OCI-LY3 (cell line): ENCODE data around the gene KCNJ11.

Experiments used
- H2AFZ ChIP-seq: fragments of 200-600, 300-600 bp; shearing (Covaris generic); 2 replicates; pipeline ENCODE4 v1.6.0; 2014; ENCODE audit warnings: antibody characterized with exemption, low read depth, low read length
- H3K27ac ChIP-seq: fragments of 200-600, 300-600 bp; sonication (generic); 2 replicates; pipeline ENCODE4 v1.5.1; 2014; ENCODE audit warnings: mild to moderate bottlenecking, low read length, moderate library complexity, mixed read lengths
- H3K27me3 ChIP-seq: fragments of 200-600, 300-600 bp; sonication (generic); 2 replicates; pipeline ENCODE4 v1.6.1; 2014; ENCODE audit warnings: low read depth, low read length, mixed read lengths
- H3K36me3 ChIP-seq: fragments of 200-600, 300-600 bp; sonication (generic); replicated peaks from 2 replicates; pipeline ENCODE3; 2014; ENCODE audit warnings: low read depth, low read length, mixed read lengths
- H3K4me1 ChIP-seq: fragments of 300-600, 200-600 bp; sonication (generic); 2 replicates; pipeline ENCODE4 v1.6.1; 2014; ENCODE audit warnings: low read length, mixed read lengths
- H3K4me2 ChIP-seq: fragments of 200-600, 300-600 bp; sonication (generic); 2 replicates; pipeline ENCODE4 v1.6.1; 2014; ENCODE audit warnings: low read length, mixed read lengths
- H3K4me3 ChIP-seq: fragments of 300-600, 200-600 bp; sonication (generic); 2 replicates; pipeline ENCODE4 v1.5.1; 2014; ENCODE audit warnings: antibody characterized with exemption, mild to moderate bottlenecking, low read length, moderate library complexity
- H3K79me2 ChIP-seq: fragments of 300-600, 200-600 bp; shearing (Covaris generic); 2 replicates; pipeline ENCODE4 v1.6.1; 2014; ENCODE audit warnings: mild to moderate bottlenecking, low read length, mixed read lengths
- H3K9ac ChIP-seq: fragments of 300-600, 200-600 bp; shearing (Covaris generic); 2 replicates; pipeline ENCODE4 v1.6.0; 2014; ENCODE audit warnings: mild to moderate bottlenecking, low read length, moderate library complexity
- H3K9me3 ChIP-seq: fragments of 200-600, 300-600 bp; shearing (Covaris generic); 2 replicates; pipeline ENCODE4 v1.6.1; 2014; ENCODE audit warnings: low read length, mixed read lengths; ENCODE audit not compliant: insufficient read depth
- H4K20me1 ChIP-seq: fragments of 200-600, 300-600 bp; sonication (generic); 2 replicates; pipeline ENCODE4 v1.6.1; 2016; ENCODE audit warnings: low read length, mixed read lengths; ENCODE audit not compliant: insufficient read depth
- CTCF ChIP-seq: fragments of 200-600, 300-600 bp; sonication (generic); IDR thresholded peaks from 2 replicates; pipeline ENCODE4 v1.5.1; 2014; ENCODE audit warnings: antibody characterized with exemption, low read length, low read depth
- EZH2phosphoT487 ChIP-seq: fragments of 200-600 bp; shearing (Covaris generic); IDR thresholded peaks from 2 replicates; pipeline ENCODE4 v1.6.1; 2018; ENCODE audit warnings: antibody characterized with exemption, mixed run types, low read depth

The KCNJ11 gene

DNA sequence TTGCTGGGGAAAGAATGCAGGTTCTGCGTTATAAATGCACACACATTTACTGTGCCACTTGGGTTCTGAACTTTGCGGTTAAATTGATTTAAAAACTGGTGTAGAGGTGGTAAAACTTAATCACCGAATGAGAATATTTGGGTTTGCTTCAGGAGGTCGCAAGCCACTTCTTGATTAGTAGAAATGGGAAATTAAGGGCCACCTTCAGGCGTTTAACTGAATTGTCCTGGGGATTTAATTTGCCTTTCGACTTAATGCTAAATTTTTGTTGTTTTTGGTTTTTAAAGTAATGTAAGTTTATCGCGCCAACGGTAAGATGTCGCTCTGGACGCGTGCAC, 37.3 kb downstream of the KCNJ11 start:
- no peak for TF ChIP-seq CTCF
- no peak for TF ChIP-seq EZH2phosphoT487
- Histone ChIP-seq H3K4me2 (no peak overlapping the region), H3K27me3 (peaks cover 36% of the 10 kb centered on the region), H3K4me1 (peaks cover 3% of the 10 kb centered on the region), H3K36me3 (no peaks in the 10 kb centered on the region), H3K4me3 (no peak overlapping the region), H4K20me1 (no peaks in the 10 kb centered on the region), H3K9ac (no peak overlapping the region), H2AFZ (no peak overlapping the region), H3K27ac (no peak overlapping the region), H3K9me3 (no peaks in the 10 kb centered on the region), H3K79me2 (no peaks in the 10 kb centered on the region)

GRCh38 chr11:17350455-17351171, 37.8 kb downstream of the KCNJ11 start:
- Histone ChIP-seq H3K4me2 (no peak overlapping the region), H3K9ac (no peak overlapping the region)

GRCh38 chr11:17347676-17348075, 40.8 kb downstream of the KCNJ11 start:
- Histone ChIP-seq H3K9me3 (no peaks in the 10 kb centered on the region), H3K36me3 (no peaks in the 10 kb centered on the region), H2AFZ (no peak overlapping the region), H3K27me3 (peaks cover 41% of the 10 kb centered on the region), H3K4me1 (no peaks in the 10 kb centered on the region; the same call in 1 of the 2 replicates), H4K20me1 (no peaks in the 10 kb centered on the region), H3K4me3 (no peak overlapping the region), H3K27ac (no peak overlapping the region), H3K79me2 (no peaks in the 10 kb centered on the region), H3K4me2 (no peak overlapping the region), H3K9ac (no peak overlapping the region)
- TF ChIP-seq CTCF, result no peak
- TF ChIP-seq EZH2phosphoT487, result no peak

More at GRCh38 chr11:17350455-17351171, 37.8 kb downstream of the KCNJ11 start:
- TF ChIP-seq EZH2phosphoT487 (no peak), CTCF (no peak)
- no peaks in the 10 kb centered on the region for H3K9me3 ChIP-seq
- H3K79me2 ChIP-seq, result no peaks in the 10 kb centered on the region
- H3K4me3 ChIP-seq, result no peak overlapping the region
- H3K27me3 ChIP-seq, result peaks cover 36% of the 10 kb centered on the region
- H2AFZ ChIP-seq, result no peak overlapping the region
- peaks cover 3% of the 10 kb centered on the region for H3K4me1 ChIP-seq
- no peaks in the 10 kb centered on the region for H3K36me3 ChIP-seq
- H3K27ac ChIP-seq, result no peak overlapping the region
- H4K20me1 ChIP-seq, result no peaks in the 10 kb centered on the region

DNA sequence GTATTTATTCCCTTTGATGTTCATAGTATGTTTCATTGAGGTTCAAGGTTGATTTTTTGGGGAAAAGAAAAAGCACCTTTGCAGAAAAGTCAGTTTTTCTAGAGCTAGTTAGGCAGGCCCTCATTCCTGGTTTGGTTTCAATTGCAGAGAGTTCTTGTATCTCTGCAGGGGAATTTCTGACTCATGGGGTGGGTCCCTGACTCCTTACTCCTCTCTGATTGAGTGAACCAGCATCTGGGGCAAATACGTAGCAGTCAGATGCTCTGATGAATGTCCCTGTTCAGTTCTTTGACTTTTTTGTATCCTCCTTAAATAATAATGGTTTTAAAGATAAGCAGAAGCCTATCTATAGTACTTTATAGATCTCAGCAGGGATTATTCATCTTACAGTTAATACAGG, 44.6 kb downstream of the KCNJ11 start:
- Histone ChIP-seq H3K79me2 (no peaks in the 10 kb centered on the region), H3K27ac (no peak overlapping the region), H3K9me3 (no peaks in the 10 kb centered on the region), H3K27me3 (peaks cover 22% of the 10 kb centered on the region; the same call in 1 of the 2 replicates), H3K4me2 (no peak overlapping the region), H3K9ac (no peak overlapping the region), H3K4me3 (no peak overlapping the region), H3K36me3 (no peaks in the 10 kb centered on the region), H3K4me1 (no peaks in the 10 kb centered on the region; the same call in 1 of the 2 replicates), H2AFZ (no peak overlapping the region), H4K20me1 (no peaks in the 10 kb centered on the region)
- no peak for TF ChIP-seq EZH2phosphoT487
- no peak for TF ChIP-seq CTCF
